Measurements from ENCODE around the gene KCND1.

The KCND1 gene

DNA sequence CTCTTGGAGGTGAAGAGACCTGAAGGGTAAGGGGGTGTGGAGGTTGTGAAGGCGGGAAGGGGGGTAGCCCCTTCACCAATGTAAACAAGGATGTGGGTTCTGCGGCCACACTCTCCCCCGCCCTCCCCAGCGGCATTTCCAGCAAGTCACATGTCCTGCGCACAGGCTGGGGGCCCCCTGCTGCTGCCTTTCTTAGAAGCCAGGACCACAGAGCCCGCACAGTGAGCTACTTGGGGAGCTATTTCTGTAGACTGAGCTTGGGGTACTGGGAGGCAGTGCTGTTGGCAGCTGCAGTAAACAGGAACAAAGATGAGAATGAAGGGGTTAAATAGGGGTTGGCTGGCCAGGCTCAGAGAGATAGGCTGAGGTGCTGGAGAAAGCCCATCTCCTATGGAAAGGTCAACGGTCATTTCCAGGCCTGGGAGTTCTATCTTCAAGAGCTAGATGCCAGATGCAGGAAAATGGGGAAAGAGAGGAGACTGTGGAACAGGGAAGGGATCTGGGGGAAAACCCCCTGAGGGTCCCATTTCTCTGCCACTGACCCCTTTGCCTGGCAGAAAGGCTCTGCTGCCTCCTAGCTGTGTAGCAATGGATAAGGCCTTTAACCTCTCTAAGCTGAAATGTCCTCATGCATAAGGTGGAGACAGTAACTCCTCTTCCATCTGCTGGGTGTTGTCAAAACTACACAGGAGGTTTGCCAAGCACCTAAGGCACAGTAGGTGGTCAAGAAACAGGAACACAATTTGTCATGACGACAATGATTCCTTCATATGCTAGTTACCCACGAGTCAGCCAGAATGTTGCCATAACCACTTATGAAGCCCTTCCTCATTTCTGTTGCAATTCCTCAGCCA is 34.4 kb downstream of the KCND1 start:
- peak; percentile 89 for DNase-seq

DNA sequence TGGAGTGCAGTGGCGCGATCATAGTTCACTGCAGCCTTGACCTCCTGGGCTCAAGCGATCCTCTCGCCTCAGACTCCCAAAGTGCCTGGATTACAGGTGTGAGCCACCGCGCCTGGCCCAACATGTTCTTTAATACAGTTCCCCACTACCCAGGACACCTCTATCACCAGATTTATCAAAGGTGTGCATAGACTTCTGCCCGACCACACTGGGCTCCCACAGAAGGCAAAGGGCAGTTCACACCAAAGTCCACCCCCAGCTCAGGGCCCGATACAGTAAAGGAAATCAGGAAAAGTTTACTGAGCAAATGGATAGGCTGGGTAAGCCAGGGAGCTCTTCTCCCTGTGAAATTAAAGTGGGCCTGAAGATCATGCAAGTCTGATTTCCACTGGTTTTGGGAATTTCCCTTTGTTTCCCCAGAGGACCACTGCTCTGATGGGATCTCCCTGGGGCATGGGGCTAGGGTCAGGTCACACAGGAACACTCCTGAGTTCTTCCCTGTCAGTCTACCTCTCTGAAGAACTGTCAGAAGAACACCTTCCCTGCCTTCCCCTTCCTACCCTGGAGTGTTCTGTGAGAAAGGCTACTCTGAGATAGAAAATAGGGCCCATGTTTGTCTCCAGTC is 35.1 kb downstream of the KCND1 start:
- DNase-seq, result no peak

DNA sequence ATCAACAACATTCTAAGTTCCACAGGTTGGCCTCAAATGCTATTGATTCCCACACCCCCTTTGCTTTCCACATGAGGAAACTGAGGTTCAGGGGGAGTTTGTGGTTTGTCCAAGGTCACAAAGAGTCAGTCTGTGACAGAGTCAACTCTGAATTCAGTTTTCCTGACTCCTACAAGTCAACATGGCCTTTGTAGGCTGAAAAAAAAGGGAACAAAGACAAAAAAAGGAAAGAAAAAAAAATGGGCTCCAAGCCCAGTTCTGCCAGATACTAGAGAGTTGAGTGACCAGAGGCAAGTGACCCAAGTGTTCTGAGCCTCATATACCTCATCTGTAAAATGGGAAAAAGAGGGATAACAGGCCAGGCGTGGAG is 36.4 kb downstream of the KCND1 start:
- no peak for DNase-seq

DNA sequence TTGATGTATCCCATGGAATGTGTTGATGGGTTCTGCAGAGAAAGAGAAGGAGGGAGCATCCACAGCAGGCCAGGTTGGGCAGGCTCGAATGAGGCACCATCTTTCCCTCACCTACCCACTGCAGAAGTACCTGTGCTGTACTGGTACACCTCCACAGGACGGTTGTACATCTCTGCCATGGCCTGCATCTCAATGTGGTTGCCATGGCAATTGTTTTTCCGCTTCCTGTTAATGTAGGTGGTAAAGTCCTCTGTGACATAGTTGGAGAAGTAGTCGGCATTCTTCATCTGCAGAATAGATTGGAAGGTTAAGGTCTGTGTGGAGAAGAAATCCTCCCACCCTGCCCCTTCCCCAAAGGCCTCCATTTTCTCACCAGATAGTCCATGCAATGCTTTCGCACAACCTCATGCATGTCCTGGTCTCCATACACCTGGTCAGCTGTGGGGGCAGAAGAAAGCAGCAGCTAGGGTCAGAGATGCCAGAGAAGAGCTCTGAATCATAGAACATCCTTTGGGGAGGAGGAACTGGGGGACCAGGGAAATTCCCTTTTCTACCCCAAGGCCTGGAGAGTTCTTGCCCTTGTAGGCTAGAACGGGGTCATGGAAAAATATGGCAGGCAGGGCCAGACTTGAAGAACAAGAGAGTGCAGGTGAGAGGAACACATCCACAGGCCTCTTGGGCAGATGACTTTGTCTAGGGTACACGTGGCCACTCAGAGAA is 36.9 kb downstream of the KCND1 start:
- DNase-seq, result no peak

DNA sequence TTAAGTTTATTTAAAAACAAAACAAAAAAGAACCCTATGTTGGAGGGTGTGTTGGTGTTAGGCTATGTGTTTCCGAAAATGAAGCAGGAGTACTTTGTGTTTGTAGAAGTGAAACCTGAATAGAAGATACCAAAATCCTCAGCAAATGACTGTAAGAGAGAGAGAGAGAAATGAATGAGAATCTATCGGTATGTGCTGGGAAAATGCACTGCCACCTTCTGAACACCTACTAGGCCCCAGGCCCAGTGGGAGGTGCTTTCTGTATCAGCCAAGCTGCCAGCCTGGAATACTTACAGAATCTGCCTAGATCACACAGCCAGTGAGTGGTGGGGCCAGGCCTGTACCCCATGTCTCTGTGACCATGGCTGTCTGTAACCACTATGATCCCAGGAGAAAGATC is 37.9 kb downstream of the KCND1 start:
- DNase-seq, result peak; percentile 44

DNA sequence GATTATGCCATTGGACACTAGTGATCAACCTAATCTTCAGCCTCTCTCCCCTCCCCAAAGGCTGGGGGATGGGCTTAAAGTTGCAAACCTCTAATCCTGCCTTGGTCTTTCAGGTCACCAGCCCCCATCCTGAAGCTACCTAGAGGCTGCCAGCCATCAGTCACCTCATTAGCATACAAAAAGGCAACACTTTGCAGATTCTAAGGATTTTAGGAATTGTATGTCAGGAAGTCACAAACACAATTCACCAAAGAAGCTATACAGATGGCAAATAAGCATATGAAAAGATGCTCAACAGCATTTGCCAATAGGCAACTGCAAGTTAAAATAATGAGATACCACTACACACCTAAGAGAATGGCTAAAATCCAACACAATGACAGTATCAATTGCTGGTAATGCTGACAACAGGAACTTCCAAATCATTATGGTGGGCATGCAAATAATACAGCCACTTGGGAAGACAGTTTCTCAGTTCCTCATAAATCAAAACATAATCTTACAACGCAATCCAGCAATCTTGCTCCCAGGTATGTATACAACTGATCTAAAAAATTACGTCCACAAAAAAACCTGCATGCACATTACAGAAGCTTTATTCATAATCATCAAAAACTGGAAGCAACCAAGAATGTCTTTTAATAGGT is 43.8 kb downstream of the KCND1 start:
- no peak for DNase-seq

DNA sequence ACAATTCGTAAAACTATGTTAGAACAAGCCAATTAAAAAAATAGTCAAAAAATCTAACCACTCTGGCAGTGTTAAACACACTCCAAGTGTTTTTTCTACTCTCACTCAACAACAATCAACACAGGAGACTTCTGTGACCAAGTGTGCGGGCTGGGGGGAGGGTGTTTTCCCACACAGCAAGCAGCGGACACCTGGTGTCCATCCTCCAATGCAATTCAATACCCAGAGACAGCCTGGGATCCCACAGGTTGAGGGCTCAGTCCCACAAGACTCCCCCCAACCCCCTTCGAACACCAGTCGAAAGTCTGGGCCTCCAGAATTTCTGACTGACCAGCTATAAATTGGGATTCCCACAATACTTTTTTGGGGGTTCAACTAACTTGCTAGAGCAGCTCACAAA is 44.5 kb downstream of the KCND1 start:
- no peak for DNase-seq

DNA sequence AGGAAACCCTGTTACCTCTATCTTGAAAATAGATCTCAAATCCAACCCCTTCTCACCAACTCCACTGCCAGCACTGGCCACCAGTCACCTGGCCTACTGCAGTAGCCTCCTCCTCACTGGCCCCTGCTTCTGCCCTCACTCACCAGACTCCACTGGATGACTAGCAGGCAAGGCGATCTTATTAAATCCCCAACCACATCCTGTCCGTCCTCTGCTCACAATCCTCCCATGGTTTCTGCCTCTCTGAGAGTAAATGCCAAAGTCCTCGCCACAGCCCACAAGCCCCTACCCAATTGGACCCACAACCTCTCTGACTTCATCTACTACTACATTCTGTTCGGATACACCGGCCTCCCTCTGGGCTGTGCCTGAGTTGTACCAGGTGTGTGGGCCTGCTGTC is 47.4 kb downstream of the KCND1 start:
- no peak for DNase-seq

DNA sequence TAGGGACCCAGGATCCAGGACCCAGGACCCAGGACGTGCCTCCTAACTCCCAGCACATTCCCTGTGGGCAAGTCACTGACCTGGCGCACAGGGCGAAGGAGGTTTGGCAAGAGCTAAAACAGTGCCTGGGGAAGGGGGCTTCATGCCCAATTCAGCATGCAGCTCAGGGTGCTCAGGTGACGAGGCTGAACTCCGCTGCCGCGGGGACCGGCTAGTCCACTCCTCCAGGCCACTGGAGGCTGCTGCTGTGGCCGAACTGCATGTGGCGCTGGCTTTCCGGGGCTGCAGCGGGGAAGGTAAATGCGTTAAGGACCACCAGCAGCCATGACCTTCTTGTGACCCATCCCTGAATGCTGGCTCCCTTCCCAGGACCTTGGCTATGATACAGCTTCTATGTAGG is 47.9 kb downstream of the KCND1 start:
- no peak for DNase-seq

DNA sequence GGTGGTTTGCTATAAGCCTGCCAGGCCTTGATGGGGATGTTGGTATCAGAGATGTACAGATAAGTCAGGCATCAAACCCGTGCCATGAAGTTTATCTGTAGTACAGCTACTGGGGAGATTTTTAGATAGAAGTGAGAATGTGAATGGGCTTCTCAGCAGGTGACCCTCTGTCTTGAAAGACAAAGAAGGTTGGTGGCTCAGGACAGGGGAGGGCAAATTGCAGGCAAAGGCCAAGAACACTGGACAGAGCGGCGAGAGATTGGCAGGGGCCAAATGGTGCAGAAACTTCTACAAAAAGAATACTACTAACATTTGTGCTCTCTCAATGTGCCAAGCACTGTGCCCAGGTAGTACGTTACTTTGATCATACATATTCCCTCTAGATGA is 50.9 kb downstream of the KCND1 start:
- DNase-seq, result no peak

DNA sequence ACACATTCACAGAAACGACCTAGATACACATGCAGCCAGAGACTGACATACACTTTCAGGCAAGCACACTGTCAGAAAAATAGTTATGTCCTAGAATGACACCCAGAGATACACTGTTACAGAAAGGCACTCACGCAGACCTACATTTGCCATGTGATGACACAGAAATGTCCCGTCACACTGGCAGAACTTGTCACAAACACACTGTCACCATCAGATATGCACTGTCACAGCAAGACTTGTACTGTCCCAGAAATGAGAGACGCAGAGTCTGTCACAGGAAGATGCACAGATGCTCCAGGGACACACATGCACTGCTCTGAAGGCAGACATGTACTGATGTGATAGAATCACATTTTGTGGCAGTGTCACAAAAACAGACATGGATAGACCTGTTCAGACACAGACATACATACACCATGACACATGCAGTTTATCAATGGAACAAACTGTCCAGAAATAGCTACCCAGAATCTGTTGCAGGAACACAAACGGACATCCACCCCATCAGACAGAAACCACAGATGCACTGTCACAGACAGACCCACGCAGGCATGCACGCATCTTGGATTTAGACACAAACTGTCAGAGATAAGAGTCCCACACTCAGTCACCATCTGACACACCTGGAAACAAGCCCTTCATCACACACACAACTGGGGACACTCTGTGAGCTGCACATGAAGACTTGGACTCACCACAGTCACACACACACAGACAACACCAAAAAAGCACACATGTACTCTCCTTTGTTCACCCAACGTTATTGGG is 51.5 kb downstream of the KCND1 start:
- no peak for DNase-seq

DNA sequence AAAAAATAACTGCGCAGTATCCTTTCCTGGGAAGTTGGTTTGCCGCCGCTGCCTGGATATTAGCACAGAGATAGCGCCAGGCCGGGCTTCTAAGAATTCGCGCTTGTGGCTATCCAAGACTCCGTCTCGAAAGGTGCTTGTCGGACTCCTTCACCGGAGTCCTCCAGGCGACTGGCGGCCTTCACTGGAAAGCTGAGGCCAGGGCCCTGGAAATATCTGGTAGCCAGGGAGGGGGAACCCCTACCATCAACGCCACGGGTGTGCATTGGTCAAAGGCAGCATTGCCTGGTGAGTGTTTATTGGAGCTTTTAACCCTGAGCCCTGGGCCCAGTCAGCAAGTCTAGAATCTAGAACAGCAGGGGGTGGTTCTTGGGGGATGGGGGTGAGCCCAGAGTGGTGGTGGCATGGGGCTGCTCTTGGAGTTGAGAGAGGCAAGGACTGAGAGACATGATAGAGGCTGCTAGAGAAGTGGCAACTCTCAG is 52.2 kb downstream of the KCND1 start:
- DNase-seq, result peak; percentile 54

DNA sequence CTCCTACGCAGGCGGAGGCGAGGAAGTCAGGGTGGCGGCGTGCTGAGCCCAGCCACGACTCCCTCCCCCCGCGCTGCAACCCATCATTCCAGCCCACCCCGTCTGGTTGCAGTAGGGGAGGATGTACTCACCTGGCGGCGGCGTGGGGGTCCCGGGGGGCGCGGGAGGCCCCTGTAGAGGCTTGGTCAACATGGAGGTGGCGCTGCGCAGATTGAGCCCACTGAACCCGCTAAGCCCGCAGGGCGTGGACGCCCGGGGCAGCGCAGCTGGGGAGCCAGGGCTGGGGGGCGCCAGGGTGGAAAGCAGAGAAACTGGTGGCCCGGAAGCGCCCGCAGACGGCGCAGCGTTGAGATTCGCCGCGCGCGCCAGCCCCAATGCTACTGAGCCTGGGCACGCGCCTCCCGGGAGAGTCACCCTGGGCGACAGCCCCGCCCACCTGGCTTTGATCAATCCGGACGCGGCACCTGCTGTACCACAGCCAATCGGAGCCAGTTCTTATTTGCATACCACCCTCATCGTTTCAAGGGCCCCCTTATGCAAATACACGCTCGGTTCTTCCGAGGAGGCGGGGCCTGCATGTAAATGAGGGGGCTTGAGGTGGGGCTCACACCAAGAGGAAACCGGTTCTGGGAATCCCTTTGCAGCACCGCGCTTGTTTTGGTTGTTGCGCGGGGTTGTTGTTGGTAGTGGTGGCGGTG is 52.9 kb downstream of the KCND1 start, which contains the start of gene PIM2:
TSS of gene PIM2 (minus strand) at position 382 of the 698 bp plus-strand sequence. CDS start at position 192, 190 bp downstream.
- peak; percentile 92 for DNase-seq

DNA sequence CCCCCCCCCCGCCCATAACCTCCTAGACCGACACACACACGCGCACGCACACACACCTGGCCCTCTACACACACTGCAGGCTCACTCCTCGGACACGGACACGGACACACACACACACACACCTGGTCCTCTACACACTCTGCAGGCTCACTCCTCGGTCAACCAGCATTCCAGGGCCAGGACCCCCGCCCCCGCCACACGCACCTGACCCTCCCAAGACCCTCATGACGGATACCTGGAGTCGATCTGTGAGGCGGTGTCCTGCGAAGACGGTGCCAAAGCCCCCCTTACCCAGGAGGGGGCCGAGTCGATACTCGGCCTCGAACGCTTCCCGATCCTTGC is 53.4 kb downstream of the KCND1 start:
- no peak for DNase-seq

DNA sequence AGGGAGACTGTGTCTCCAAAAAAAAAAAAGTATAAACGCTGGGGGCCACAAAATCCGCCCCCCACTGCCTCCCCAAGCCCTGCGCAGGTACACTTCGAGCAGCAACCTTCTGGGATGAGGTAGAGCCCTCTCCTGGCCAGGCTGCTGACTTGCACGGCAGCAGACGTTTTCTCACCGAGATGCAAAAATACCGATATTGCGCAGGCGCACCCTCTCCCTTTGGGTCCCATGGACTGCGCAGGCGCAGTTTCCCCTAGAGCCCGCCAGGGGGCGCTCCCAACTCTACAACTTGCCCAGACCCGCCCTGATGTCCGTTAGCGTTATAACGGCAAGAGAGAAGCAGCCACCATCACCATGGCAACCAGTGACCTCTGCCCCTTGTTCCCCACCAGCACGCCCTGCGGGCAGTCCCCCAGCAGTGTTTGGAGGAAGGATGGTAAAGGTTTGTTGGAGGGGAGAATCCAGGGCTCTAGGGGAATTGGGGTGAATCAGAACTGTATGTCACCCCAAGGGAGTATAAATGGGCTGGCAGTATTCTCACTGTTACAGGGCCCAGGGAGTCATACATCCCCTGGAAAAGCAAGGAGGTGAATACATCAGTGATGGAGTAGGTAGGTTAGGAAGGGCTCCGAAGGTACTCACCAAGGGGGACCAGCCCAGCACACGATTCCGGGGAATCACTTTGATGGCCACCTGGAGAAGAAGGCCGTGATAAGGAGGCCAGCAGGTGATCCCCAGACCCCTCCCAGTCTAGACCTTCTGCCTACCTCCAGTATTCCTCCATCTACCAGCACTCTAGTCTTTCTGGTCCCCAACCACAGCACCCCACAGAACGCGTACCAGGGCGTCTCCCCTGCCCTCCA is 54.3 kb downstream of the KCND1 start:
- DNase-seq, result peak; percentile 86

DNA sequence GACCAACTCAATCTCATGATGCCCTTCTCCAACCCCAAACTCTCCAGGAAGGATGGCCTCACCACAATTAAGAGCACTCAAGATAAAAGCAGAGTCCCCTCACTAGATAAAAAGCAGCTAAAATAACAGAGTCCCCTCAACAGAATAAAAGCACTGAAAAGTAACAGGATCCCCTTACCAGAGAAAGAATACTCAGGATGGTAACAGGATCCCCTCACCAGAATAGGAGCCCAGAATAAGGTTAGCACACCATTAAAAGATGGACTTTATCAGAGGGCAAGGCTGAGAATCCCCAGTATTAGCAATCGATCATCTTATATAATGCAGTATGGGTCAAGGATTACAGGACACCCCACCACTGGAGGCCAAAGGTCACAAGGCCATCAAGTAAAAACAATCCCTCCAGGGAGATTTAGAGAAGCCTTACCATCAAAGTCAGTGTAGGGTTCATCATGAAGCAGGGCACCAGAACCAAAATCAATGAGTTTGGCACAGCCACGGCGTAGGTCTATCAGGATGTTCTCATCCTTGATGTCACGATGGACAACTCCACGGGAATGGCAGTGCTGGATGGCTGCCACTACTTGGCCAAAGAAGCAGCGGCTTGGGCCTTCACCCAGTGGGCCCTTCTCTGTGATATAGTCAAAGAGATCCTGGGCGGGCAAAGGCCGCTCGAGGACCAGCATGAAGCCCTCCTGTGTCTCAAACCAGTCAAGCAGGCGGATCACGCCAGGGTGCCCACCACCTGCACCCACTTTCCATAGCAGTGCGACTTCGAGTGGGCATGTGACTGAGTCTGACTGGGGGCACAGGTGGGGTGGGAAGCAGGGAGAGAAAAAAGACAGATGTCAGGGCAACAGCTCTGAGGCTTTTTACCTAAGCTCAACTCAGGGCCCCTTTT is 56.8 kb downstream of the KCND1 start:
- DNase-seq, result no peak

DNA sequence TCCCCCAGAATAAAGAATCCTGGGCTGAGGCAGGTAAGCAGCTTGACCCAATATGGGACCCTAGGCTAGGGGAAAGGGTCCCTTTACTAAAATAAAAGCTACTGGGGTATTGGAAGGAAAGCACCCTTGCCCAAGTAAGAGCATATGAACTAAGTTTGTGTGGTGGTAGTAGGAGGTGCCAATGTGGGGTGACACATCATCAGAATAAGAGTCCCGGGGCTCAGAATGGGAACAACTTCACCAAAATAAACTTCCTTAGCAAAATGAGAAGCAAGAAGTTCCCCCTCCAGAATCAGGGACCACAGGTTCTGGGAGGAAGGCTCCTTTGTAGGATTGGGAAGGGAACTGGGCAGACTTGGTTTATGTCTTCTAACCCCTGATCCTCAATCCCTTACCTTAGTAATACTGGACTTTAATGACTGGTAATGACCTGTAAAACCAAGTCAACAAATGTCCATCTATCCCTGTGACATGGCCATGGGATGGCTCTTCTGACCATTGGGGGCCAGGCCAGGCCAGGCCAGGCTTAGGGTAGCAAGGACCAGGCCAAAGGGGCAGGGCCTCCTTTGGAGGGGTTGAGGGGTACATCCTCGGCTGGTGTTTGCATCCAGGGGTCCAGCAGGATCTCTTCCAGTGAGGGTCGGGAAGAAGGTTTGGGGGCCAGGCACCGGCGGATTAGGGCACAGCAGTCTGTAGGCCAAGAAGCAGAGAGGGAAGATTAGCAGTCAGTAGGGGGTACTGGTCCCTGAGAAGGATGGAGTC is 57.9 kb downstream of the KCND1 start:
- DNase-seq, result no peak

DNA sequence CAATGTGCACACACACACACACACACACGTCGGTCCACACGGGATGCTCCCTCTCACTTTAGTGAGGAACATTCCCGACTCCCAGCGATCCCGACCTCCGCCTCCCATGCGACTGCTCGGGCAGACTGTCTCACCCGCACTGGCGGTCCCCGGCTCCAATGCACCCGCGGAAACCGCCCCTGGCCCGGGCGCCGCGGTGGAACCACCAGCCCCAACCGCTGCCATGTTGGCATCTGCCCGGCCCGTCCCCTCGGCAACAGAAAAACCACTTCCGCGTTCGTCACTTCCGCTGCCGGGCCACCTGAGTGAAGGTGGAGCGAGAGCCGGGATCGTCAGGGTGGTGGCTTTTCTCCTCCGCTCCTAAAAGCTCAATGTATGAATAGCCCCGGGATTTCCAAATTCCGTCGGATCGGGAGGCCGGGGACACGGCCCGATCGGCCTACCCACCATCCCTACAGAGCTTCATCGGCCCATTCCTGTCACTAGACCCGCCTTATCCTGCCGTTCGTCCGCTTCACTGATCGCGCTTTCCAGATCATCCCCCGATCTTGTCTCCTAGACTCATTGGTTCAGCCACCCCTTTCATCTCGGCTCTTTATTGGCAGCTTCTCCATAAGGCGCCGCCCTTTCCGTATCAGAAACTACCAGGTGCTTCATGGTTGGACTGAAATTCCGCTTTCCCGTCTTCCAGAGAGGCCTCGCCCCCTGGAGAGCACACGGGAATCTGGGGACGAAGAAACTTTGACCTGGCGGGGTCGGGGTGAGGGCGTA is 60.0 kb downstream of the KCND1 start, which contains the start of gene SLC35A2:
TSS of gene SLC35A2 (minus strand) at position 235 of the 771 bp plus-strand sequence. CDS start at position 225, 10 bp downstream.
- peak; percentile 87 for DNase-seq
